ENCODE measurements around the gene PLEKHO2.
"Not testable (repeated sequence)": the region's sequence is repeated elsewhere in the genome, so short reads cannot be mapped to it uniquely, and the experiment has no call there.

Gene PLEKHO2
- total RNA-seq = 17.4 to 40.6 (median 26.1) reads per million in 3 experiments

DNA sequence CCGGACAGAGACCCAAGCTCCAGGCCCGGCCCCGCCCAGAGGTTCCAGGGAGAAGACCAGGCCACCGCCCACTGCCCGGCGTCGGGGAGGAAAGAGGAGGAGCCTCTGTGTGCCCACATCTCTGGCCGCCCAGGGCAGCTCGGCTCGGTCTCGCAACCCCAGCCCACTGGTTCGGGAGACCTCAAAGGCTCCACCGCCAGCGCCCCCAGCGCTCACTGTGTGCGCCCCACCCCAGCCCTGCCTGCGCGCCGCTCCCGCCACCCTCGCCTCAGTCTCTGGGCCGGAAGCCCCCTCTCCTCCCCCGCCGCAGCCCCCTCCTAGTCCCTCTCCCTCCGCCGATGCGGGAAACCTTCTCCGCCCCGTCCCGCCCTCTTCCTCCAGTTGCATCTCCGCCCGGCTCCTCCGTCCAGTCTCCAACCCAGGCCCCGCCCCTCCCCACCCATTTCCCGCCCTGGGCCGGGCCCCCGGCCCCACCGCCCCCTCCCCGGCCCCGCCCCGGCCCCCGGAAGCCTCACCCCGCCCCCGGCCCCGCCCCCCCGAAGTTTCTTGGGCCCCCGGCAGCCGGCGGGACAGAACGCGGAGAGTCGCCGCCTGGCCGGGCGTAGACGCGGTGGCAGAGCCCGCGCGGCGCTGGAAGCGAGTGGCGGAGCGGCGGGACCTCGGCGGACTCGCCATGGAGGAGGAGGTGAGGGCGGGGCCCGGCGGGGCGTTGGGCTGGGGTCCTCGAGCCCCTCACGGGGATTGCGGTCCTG, at the start of gene PLEKHO2:
TSS of gene PLEKHO2 (plus strand) at position 572 of the 752 bp plus-strand sequence. CDS start at position 674, 102 bp downstream.
- DNase-seq = peak; percentile 84

DNA sequence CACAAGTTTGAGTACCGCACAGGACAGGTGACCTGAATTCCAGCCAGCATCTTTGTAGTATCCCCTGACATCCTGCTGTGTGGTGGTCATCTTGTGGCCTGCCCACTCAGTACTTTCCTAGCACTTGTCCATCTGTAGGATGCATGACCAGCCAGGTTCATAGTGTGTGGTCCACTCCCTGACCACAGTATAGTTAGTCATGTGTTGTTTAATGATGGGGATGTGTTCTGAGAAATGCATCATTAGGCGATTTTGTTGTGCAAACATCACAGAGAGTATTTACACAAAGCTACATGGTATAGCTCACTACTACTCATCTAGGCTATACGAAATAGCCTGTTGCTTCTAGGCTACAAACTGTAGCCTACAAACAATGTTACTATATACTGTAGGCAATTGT, 49.4 kb upstream of the PLEKHO2 start:
- DNase-seq = no peak

DNA sequence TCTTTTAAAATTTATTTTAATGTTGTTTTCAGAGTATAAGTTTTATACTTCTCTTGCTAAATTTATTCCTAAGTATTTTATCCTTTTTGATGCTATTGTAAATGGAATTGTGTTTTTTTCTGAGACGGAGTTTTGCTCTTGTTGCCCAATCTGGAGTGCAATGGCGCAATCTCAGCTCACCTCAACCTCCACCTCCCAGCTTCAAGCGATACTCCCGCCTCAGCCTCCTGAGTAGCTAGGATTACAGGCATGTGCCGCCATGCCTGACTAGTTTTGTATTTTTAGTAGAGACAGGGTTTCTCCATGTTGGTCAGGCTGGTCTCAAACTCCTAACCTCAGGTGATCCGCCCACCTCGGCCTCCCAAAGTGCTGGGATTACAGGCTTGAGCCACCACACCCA, 46.4 kb upstream of the PLEKHO2 start:
- not testable (repeated sequence) for DNase-seq

DNA sequence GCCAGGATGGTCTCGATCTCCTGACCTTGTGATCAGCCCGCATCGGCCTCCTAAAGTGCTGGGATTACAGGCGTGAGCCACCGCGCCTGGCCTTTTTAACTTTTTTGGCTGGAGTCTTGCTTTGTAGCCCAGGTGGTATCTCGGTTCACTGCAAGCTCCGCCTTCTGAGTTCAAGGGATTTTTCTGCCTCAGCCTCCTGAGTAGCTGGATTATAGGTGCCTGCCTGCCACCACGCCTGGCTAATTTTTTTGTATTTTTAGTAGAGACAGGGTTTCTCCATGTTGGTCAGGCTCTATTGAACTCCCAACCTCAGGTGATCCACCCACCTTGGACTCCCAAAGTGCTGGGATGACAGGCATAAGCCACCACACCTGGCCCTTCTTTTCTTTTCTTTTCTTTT, 45.8 kb upstream of the PLEKHO2 start:
- DNase-seq = not testable (repeated sequence)

DNA sequence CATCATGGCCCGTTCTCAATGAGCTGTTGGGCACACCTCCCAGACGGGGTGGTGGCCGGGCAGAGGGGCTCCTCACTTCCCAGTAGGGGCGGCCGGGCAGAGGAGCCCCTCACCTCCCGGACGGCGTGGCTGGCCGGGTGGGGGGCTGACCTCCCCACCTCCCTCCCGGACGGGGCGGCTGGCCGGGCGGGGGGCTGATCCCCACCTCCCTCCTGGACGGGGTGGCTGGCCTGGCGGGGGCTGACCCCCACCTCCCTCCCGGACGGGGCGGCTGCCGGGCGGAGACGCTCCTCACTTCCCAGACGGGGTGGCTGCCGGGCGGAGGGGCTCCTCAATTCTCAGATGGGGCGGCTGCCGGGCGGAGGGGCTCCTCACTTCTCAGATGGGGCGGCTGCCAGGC, 42.8 kb upstream of the PLEKHO2 start:
- not testable (repeated sequence) for DNase-seq

GRCh38 chr15:64800476-64800875, 41.2 kb upstream of the PLEKHO2 start:
- no peak for DNase-seq

DNA sequence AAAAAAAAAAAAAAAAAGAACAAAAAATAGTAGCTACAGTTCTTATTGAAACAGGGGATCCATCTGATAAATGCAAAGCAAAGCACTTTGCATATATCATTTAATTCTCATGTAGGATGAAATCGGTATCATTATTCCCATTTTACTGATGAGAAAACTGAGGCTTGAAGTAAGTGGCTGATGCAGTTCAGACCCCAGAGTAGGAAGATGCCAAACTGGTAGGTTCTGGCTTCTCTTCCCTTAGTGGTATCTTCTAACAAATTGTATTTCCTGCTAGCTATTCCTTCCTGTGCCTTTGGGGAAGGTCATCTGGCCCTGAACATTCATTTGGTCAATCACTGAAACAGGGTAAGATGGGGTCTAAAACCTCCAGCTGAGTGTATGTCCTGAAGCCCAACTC, 38.2 kb upstream of the PLEKHO2 start:
- no peak for DNase-seq

GRCh38 chr15:64804619-64805018, 37.1 kb upstream of the PLEKHO2 start:
- DNase-seq = no peak

DNA sequence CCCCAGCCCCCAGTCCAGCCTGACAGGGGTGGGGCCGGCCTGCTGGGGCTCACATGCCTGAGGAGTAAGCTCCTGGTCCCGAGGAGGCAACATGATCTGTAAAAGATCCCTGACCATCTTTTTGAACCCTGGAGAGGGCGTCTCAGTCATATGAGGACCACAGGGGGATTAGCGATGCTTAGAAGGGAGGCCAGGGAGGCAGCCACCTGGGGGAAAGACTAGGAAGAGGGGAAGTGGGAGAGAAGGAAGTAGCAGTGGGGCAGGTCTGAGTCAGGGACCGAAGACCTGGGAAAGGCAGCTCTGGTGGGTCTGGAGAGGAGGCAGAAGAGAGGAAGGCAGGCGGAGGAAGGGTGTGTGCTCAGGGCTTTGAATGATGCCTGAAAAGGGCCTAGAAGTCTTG, 35.2 kb upstream of the PLEKHO2 start:
- no peak for DNase-seq

DNA sequence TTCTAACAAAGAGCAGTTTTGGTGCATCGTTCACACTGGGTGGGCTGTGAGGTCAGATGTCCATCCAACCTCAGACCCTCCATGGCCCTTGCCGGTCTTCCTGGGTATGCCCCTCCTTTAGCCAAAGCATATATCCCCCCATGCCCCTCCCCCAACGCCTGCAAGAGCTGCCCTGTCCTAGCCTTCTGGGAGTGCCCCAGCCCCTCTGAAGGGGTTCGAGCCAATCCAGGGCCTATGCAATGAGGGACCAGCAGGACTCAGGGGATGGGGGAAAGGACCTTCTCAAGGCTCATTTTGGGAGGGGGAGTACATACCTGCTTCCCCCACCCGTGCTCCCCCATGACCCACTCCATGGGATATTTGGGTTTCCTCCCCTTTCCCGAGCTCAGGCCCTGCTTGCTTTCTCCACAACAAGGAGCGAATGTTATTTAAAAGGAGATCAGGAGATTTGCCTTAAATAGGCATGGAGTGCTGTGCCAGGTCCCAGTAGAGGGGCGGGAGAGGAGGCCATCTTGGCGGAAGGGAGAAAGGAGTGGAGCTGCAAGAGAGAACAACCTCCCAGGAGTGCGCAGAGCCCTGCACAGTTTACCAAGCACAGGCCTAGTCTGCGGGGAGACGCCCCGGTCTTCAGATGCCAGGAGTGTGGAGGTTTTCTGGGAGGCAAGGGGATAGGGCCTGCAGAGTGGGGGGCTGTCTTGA, 34.5 kb upstream of the PLEKHO2 start:
- DNase-seq = no peak

GRCh38 chr15:64807751-64808222, 33.9 kb upstream of the PLEKHO2 start:
- DNase-seq = no peak

DNA sequence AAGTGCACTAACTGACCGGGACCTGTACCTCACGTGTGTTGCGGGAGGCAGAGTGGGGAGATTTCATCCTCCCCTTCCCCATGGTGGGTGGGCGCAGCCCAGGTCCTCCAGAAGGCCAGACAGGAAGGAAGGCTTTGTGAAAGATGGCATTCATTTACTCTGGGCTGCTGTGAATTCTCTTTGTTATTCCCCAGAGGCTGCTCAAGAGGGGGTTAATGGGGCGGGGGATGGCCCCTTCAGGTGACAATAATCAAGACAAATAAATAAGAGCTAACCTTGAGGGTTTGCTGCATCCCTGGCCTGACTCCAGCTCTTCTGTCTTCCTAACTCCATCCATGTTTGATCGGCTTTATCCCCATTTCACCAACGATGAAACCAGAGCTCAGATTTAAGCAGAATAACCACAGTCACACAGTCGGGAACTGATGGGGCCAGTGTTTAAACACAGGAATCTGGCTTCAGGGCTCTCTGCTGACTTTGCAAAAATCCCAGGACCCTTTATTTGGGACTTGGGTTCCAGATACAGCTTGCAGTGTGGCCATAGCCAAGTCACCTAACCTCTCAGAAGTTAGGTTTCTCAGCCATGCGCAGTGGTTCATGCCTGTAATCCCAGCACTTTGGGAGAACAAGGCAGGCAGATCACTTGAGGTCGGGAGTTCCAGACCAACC, 32.8 kb upstream of the PLEKHO2 start:
- no peak for DNase-seq

- peak; percentile 43 for DNase-seq
Observed at GRCh38 chr15:64809649-64810496, 31.8 kb upstream of the PLEKHO2 start.

- no peak for DNase-seq
Observed at GRCh38 chr15:64810497-64811326, 31.0 kb upstream of the PLEKHO2 start.

DNA sequence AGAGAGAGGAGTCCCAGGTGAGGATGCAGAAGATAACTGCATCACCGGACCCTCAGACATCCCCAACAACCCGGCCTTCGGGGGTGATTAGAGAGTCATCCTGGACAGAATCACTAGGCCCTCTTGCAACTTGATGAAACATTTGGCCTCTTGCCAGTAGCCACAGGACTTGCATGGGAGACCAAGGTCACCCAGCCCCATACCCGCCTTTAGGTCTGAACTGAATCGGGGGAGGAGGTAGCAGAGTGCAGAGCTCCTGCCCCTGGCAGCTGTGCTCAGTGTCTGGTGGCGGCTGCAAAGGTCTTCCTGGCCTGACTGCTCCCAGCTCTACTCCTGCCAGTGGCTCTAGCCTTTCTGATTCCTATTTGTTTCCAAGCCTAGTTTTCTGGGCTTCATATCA, 28.6 kb upstream of the PLEKHO2 start:
- no peak for DNase-seq

DNA sequence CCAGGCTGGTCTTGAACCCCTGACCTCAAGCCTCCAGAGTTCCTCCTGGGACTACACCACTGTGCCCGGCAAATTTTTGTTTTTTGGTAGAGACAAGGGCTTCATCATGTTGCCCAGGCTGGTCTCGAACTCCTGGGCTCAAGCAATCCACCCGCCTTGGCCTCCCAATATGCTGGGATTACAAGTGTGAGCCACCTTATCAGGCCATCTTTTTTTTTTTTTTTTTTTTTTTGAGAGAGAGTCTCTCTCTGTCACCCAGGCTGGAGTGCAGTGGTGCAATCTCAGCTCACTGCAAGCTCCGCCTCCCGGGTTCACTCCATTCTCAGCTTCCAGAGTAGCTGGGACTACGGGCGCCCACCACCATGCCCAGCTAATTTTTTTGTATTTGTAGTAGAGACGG, 27.4 kb upstream of the PLEKHO2 start:
- DNase-seq = not testable (repeated sequence)

DNA sequence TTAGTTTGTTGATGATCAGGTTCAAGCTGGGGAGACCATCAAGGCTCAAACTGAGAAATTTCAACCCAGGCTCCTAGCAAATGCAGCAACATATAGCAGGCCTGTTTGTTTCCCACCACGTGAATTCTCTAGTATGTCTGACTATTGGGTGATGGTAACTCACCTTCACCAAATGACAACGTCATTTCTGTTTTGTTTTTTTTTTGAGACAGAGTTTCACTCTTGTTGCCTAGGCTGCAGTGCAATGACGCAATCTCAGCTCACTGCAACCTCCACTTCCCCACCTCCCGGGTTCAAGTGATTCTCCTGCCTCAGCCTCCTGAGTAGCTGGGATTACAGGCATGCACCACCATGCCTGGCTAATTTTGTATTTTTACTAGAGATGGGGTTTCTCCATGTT, 26.8 kb upstream of the PLEKHO2 start:
- not testable (repeated sequence) for DNase-seq

GRCh38 chr15:64816452-64816851, 25.3 kb upstream of the PLEKHO2 start:
- no peak for DNase-seq

DNA sequence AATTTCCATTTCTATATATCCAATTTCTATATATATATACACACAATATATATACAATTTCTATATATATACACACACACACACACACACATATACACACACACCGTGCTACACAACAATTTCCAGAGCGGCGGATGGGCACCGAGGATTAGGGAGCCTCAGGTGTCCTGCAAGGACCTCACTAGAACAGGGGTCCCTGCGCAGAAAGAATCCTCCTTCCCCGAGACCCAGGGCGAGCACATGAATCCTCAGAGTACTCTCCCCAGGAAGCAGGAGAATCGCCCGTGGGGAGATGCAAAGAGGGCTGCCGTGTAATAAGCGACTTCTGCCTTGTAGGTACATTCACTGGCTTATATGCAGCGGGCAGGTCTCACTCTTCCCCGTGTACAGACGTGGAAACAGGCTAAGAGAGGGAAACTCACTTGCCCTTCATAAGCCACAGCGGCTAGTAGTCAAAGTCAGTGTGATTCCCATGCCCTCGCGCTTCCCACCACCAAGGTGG, 16.7 kb upstream of the PLEKHO2 start:
- DNase-seq = no peak

- peak; percentile 91 for DNase-seq
Observed at GRCh38 chr15:64825431-64826294, 16.1 kb upstream of the PLEKHO2 start, which contains the start of gene PIF1. Gene PIF1 (minus strand): TSS chr15:64825647. CDS start chr15:64824335, 1,312 bp downstream.
